Heart right ventricle (tissue), 16 donors: ENCODE measurements around the gene ADGRL3. TPM values are rescaled to one million over a fixed set of nuclear protein-coding genes. Genes with fewer than 3 reads are reported as not detected.

Source experiments
- ATAC-seq, 8 donors: fragments of 200-7000 bp; cut with Tn5 transposase; one replicate each; pipeline ENCODE4 v1.9.1; 2020; ENCODE audit warnings: mild to moderate bottlenecking in 8 of 8, moderate library complexity in 8 of 8, moderate number of reproducible peaks in 1 of 8
- DNase-seq, 2 donors: peaks; one replicate each; pipeline ENCODE4 v3.0.0-alpha.2; 2020
- H3K27ac ChIP-seq, 10 donors: fragments of 200-600 bp; sonication (generic) in 2 of 10; one replicate each; pipeline versions ENCODE4 v1.5.0 to v1.8.0; 2020 to 2022; ENCODE audit warnings: mild to moderate bottlenecking in 3 of 10
- H3K27me3 ChIP-seq, 7 donors: fragments of 200-600 bp; one replicate each; pipeline ENCODE4 v1.8.0; 2021 to 2022; ENCODE audit warnings: mild to moderate bottlenecking in 2 of 7
- H3K36me3 ChIP-seq, 9 donors: fragments of 200-600 bp; sonication (generic) in 1 of 9; one replicate each; pipeline versions ENCODE4 v1.5.0 to v1.8.0; 2020 to 2022; ENCODE audit warnings: mild to moderate bottlenecking in 2 of 9
- H3K4me1 ChIP-seq, 9 donors: fragments of 200-600 bp; sonication (generic) in 1 of 9; one replicate each; pipeline versions ENCODE4 v1.5.0 to v1.8.0; 2020 to 2022; ENCODE audit warnings: mild to moderate bottlenecking in 4 of 9
- H3K4me3 ChIP-seq, 10 donors: fragments of 200-600 bp; sonication (generic) in 2 of 10; one replicate each; pipeline versions ENCODE4 v1.5.0 to v1.8.0; 2020 to 2022; ENCODE audit warnings: mild to moderate bottlenecking in 7 of 10, moderate library complexity in 2 of 10
- H3K9me3 ChIP-seq, 11 donors: fragments of 200-600 bp in 10 of 11; sonication (generic) in 2 of 11; one replicate each; pipeline versions ENCODE4 v1.5.0 to v1.8.0; 2013 to 2022; ENCODE audit warnings: mild to moderate bottlenecking in 2 of 11, control low read depth in 1 of 11, moderate library complexity in 1 of 11
- CTCF ChIP-seq, 9 donors: fragments of 200-600 bp; sonication (generic) in 2 of 9; IDR thresholded peaks; one replicate each; pipeline versions ENCODE4 v1.5.0 to v1.8.0; 2021 to 2022; ENCODE audit warnings: antibody characterized with exemption in 9 of 9, mild to moderate bottlenecking in 5 of 9, moderate library complexity in 1 of 9
- WGBS, 2 donors: extraction: QIAGEN DNeasy Blood & Tissue Kit; methylation state at CpG; one replicate each; pipeline ENCODE4 v1.1.7; 2013; ENCODE audit warnings: inconsistent platforms in 1 of 2; 5-methylcytosine and 5-hydroxymethylcytosine counted together
- intact Hi-C, 10 donors: fragments of 100-400 bp; cut with DNase I; formaldehyde crosslinking; loops; one replicate each; pipeline versions ENCODE4 v1.11.1 to v1.14.2; 2022
- polyA plus RNA-seq, 2 donors: library from polyadenylated mRNA; stranded (reverse); fragments of 200-250 nt; gene quantifications; one replicate each; pipeline ENCODE4 v1.2.3, GENCODE V29; 2013
- total RNA-seq, 10 donors: library from RNA; stranded (reverse); fragmentation: NEBNext Ultra II Directional in 3 of 10; extraction: Animal tissue kit (Norgen Biotek cat#: 25700) in 3 of 10; gene quantifications; one replicate each; pipeline versions ENCODE4 v1.2.1 to v1.2.4, GENCODE V29; 2021 to 2023
- donor health status: Arrhythmogenic right ventricular cardiomyopathy.
- donor health status: ischemic (EF 13 %, LVEDD 7.1; RV severe dilation, severe dysfunction).
- donor health status: healthy with polysubstance abuse.
- donor health status: DM: no; HTN: yes; CAD: no.
- donor health status: DM: no; HTN: no; CAD: no.
- donor health status: ischemic (EF 25% LVEDD 6.9; RV normal size, moderate dysfunction).
- donor health status: ischemic (EF 25% LVEDD 5.7; RV mildly dilated, moderate dysfunction).
- donor health status: healthy.
- donor health status: DM: yes; HTN: yes; CAD: no.
- donor health status: Ischemic cardiomyopathy.
- donor health status: ischemic (EF 35%, LVEDD 5.7; RV mildly dilated, moderate dysfunction).
- donor health status: nonischemic (EF 11% LVEDD 7.7; RV severe dilation, severe dysfunction).
- donor health status: DM: yes; HTN: yes; CAD: no.
- donor health status: PGD.
- donor health status: ischemic (EF 29% LVEDD 5.4; RV normal size, mild dysfunction).
- donor health status: nonischemic (EF 23%, LVEDD 6.1; RV moderate dilation, normal function).

Gene ADGRL3
- total and polyA plus RNA-seq, 12 donors: 0.36 to 20.9 (median 4.6) TPM

GRCh38 chr4:62070291-62070852 is 870.2 kb downstream of the ADGRL3 start:
- no peak for TF ChIP-seq CTCF (IDR thresholded peaks at IDR 0.05)
- no peak for DNase-seq
- H3K4me3 ChIP-seq: no peak overlapping the region

GRCh38 chr4:62075089-62075488 is 875.0 kb downstream of the ADGRL3 start:
- 77 to 82% methylated on average over 2 of the region's 2 CpGs for WGBS, 2 donors
- intact Hi-C loops: no loop called here
- H3K4me1 ChIP-seq: no peaks in the 10 kb centered on the region
- H3K9me3 ChIP-seq: no peaks in the 10 kb centered on the region
- no peak overlapping the region for H3K27ac ChIP-seq
- DNase-seq: no peak
- no peak overlapping the region for H3K4me3 ChIP-seq
- TF ChIP-seq CTCF (IDR thresholded peaks at IDR 0.05): no peak
- no peaks in the 10 kb centered on the region for H3K36me3 ChIP-seq
- no peak for ATAC-seq
- no peaks in the 10 kb centered on the region for H3K27me3 ChIP-seq

More at GRCh38 chr4:62070291-62070852, 870.2 kb downstream of the ADGRL3 start:
- H3K36me3 ChIP-seq: no peaks in the 10 kb centered on the region
- WGBS, 2 donors: 90 to 93% methylated on average over 14 of the region's 14 CpGs
- H3K4me1 ChIP-seq: no peaks in the 10 kb centered on the region
- no peak overlapping the region for H3K27ac ChIP-seq
- ATAC-seq: no peak
- H3K9me3 ChIP-seq: no peaks in the 10 kb centered on the region
- H3K27me3 ChIP-seq: no peaks in the 10 kb centered on the region
- intact Hi-C loops: no loop called here

- no peaks in the 10 kb centered on the region for H3K36me3 ChIP-seq
- H3K4me1 ChIP-seq: no peaks in the 10 kb centered on the region
- H3K4me3 ChIP-seq: no peak overlapping the region
Observed at GRCh38 chr4:62075521-62075920, 875.4 kb downstream of the ADGRL3 start.

GRCh38 chr4:62077406-62077805 is 877.3 kb downstream of the ADGRL3 start:
- no peak for TF ChIP-seq CTCF (IDR thresholded peaks at IDR 0.05)
- DNase-seq (no peak), ATAC-seq (no peak)
- WGBS, 2 donors: 89 to 97% methylated on average over 1 of the region's 1 CpG
- H3K27me3 ChIP-seq: no peaks in the 10 kb centered on the region
- intact Hi-C loops: no loop called here
- H3K27ac ChIP-seq: no peak overlapping the region
- H3K4me3 ChIP-seq: no peak overlapping the region
- no peaks in the 10 kb centered on the region for H3K9me3 ChIP-seq
- H3K4me1 ChIP-seq: no peaks in the 10 kb centered on the region
- no peaks in the 10 kb centered on the region for H3K36me3 ChIP-seq

More at GRCh38 chr4:62075521-62075920, 875.4 kb downstream of the ADGRL3 start:
- Histone ChIP-seq H3K27me3 (no peaks in the 10 kb centered on the region), H3K27ac (no peak overlapping the region), H3K9me3 (no peaks in the 10 kb centered on the region)
- DNase-seq: no peak
- ATAC-seq: no peak
- 89% methylated on average over 3 of the region's 3 CpGs for WGBS, 2 donors
- TF ChIP-seq CTCF (IDR thresholded peaks at IDR 0.05): no peak
- intact Hi-C loops: no loop called here
